Measurements from ENCODE around the gene RASA3.

DNA sequence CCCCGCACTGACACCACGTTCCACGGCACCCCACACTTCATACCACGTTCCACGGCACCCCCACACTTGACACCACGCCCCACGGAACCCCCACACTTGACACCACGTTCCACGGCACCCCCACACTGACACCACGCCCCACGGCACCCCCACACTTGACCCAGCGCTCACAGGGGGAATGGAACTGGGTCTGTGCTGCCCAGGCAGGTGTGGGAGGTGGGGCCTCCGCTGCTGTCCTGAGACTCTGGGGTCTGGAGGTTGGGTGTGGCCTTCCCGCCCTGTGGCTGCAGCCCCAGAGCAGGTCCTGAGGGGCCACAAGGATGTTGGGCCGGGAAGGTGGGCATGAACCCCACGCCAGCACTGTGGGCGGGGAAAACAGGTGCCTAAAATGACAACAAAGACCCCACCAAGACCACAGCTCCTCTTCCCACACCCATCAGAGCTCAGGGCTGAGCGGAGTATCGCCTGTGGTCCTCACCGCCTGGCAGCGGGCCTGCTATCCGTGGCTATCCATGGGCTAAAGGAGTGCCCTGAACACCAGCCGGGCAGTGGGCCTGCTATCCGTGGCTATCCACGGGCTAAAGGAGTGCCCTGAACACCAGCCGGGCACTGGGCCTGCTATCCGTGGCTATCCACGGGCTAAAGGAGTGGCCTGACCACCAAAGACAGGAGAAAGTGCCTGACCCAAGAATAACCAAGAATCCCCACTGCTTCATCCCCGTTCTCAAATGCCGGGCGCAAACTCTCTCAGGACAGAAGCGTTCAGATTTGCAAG lies 98.7 kb downstream of the RASA3 start:
- no peak for TF ChIP-seq EZH2phosphoT487 (IDR thresholded peaks at IDR 0.05; ENCODE audit: low read length)
- no peak for TF ChIP-seq CTCF (IDR thresholded peaks at IDR 0.05; ENCODE audit: low read length)

All from MM.1S (cell line).